Endodermal cell (in vitro differentiated cells): ENCODE results near the gene TCHH. TPM values are rescaled to one million over a fixed set of nuclear protein-coding genes. Genes with fewer than 3 reads are reported as not detected.
"Not testable (repeated sequence)": the region's sequence is repeated elsewhere in the genome, so short reads cannot be mapped to it uniquely, and the experiment has no call there.

Experiments used
- DNase-seq: peaks from one replicate; pipeline ENCODE4 v3.0.0-alpha.2; 2017
- H3K27ac ChIP-seq: 2 replicates; pipeline ENCODE4 v1.5.1; 2013; ENCODE audit warnings: mild to moderate bottlenecking, low read depth, low read length, moderate library complexity
- H3K27me3 ChIP-seq: 2 replicates; pipeline ENCODE4 v1.6.1; 2013; ENCODE audit warnings: mild to moderate bottlenecking, low read length, moderate library complexity; ENCODE audit not compliant: insufficient read depth, control insufficient read depth, poor library complexity, severe bottlenecking
- H3K36me3 ChIP-seq: 2 replicates; pipeline ENCODE4 v1.7.0; 2013; ENCODE audit warnings: mild to moderate bottlenecking, low read length, moderate library complexity; ENCODE audit not compliant: control insufficient read depth, insufficient read depth
- H3K4me1 ChIP-seq: one replicate; pipeline ENCODE4 v1.7.0; 2013; ENCODE audit warnings: low read length; ENCODE audit not compliant: control insufficient read depth, insufficient read depth
- H3K4me3 ChIP-seq: 2 replicates; pipeline ENCODE4 v1.5.1; 2013; ENCODE audit warnings: mild to moderate bottlenecking, low read length, moderate library complexity
- H3K9ac ChIP-seq: 2 replicates; pipeline ENCODE4 v1.6.1; 2013; ENCODE audit warnings: mild to moderate bottlenecking, low read length, moderate library complexity; ENCODE audit not compliant: poor library complexity, severe bottlenecking; ENCODE audit errors: extremely low read depth
- H3K9me3 ChIP-seq: 2 replicates; pipeline ENCODE4 v1.6.1; 2013; ENCODE audit warnings: mild to moderate bottlenecking, low read length, moderate library complexity; ENCODE audit not compliant: control insufficient read depth
- H3K27ac Mint-ChIP-seq: 2 replicates; pipeline ENCODE4 v1.8.0; 2020; ENCODE audit warnings: mixed read lengths
- H3K27me3 Mint-ChIP-seq: 2 replicates; pipeline ENCODE4 v1.8.0; 2021; ENCODE audit warnings: mild to moderate bottlenecking, mixed read lengths; ENCODE audit not compliant: insufficient read depth
- H3K36me3 Mint-ChIP-seq: 2 replicates; pipeline ENCODE4 v1.8.0; 2020; ENCODE audit warnings: low read depth, mixed read lengths
- H3K4me1 Mint-ChIP-seq: 2 replicates; pipeline ENCODE4 v1.8.0; 2020; ENCODE audit warnings: mixed read lengths
- H3K4me3 Mint-ChIP-seq: 2 replicates; pipeline ENCODE4 v1.8.0; 2020; ENCODE audit warnings: mild to moderate bottlenecking, moderate library complexity, mixed read lengths
- H3K9me3 Mint-ChIP-seq: 2 replicates; pipeline ENCODE4 v1.8.0; 2020; ENCODE audit warnings: mild to moderate bottlenecking, mixed read lengths
- WGBS, 2 experiments: methylation state at CpG; one replicate each; pipeline versions ENCODE4 v1.1.5 to v1.1.7; 2013; ENCODE audit warnings: missing lambda C conversion rate in 2 of 2, mixed read lengths in 1 of 2; ENCODE audit not compliant: insufficient coverage in 1 of 2, insufficient read length in 1 of 2; 5-methylcytosine and 5-hydroxymethylcytosine counted together
- total RNA-seq, 2 donors: library from RNA; stranded (reverse); fragmentation: NEBNext Ultra II Directional in 1 of 2; extraction: Animal tissue kit (Norgen Biotek cat#: 25700) in 1 of 2; gene quantifications; 2 replicates in 1 of 2; 3 replicates in 1 of 2; pipeline ENCODE4 v1.2.1, GENCODE V29; 2021
- TF ChIP-seq, protein P1 (sequence below): fragments of 200-600 bp; sonication (generic); conservative IDR thresholded peaks from 2 replicates; pipeline ENCODE4 v1.5.0; 2021; ENCODE audit warnings: antibody characterized with exemption, mild to moderate bottlenecking

Gene TCHH
- total RNA-seq, 2 donors from 2014 or later, result 0.09 TPM

DNA sequence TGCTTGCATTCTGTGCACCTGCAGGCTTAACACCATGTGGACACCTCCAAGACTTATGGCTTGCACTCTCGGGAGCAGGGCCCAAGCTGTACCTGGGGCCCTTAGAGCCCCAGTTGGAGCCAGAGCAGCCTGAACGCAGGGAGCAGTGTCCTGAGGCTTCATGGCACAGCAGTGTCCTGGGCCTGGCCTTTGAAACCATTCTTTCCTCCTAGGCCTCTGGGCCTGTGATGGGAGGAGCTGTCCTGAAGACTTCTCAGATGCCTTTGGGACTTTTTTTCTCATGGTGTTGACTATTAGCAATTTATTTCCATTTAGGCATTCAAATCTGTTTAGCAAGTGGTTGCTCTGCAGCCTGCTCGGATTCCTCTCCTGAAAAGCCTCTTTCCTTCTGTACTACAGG, 32.8 kb upstream of the TCHH start:
- H3K4me1 ChIP-seq, result no peaks in the 10 kb centered on the region
- H3K27ac ChIP-seq, result no peak overlapping the region
- H3K9me3 ChIP-seq, result peaks cover 62% of the 10 kb centered on the region
- Mint-ChIP-seq H3K27me3 (no peaks in the 10 kb centered on the region), H3K4me3 (no peak overlapping the region), H3K27ac (no peak overlapping the region), H3K36me3 (no peaks in the 10 kb centered on the region), H3K4me1 (no peaks in the 10 kb centered on the region), H3K9me3 (peaks cover 72% of the 10 kb centered on the region)
- no peaks in the 10 kb centered on the region for H3K36me3 ChIP-seq
- TF ChIP-seq, protein P1, sequence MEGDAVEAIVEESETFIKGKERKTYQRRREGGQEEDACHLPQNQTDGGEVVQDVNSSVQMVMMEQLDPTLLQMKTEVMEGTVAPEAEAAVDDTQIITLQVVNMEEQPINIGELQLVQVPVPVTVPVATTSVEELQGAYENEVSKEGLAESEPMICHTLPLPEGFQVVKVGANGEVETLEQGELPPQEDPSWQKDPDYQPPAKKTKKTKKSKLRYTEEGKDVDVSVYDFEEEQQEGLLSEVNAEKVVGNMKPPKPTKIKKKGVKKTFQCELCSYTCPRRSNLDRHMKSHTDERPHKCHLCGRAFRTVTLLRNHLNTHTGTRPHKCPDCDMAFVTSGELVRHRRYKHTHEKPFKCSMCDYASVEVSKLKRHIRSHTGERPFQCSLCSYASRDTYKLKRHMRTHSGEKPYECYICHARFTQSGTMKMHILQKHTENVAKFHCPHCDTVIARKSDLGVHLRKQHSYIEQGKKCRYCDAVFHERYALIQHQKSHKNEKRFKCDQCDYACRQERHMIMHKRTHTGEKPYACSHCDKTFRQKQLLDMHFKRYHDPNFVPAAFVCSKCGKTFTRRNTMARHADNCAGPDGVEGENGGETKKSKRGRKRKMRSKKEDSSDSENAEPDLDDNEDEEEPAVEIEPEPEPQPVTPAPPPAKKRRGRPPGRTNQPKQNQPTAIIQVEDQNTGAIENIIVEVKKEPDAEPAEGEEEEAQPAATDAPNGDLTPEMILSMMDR, result no peak
- WGBS, 2 experiments, result 40 to 47% methylated on average over 2 to 3 of the region's 3 CpGs
- no peak overlapping the region for H3K9ac ChIP-seq
- H3K4me3 ChIP-seq, result no peak overlapping the region
- no peaks in the 10 kb centered on the region for H3K27me3 ChIP-seq
- no peak for DNase-seq

DNA sequence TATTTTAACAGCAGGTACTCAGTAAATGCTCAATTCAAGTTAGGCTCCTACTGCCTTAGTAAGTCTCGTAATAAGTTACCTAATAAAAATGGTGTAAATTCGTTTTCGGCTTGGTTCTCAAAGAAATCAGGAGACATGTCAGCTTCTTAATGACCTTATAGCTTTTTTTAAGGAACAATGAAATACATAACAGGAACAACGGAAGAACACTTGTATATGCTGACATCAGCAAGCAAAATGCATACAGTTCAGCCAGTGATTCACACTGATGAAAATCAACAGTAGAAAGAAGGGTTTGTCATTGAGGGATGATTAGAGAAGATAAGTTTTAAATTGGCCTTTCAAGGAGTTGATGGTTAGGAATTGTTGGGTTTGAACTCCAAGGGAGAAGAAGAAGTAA, 30.5 kb upstream of the TCHH start:
- no peaks in the 10 kb centered on the region for H3K27me3 ChIP-seq
- no peaks in the 10 kb centered on the region for H3K36me3 Mint-ChIP-seq
- no peak overlapping the region for H3K27ac Mint-ChIP-seq
- H3K4me3 ChIP-seq, result no peak overlapping the region
- peaks cover 57% of the 10 kb centered on the region for H3K9me3 Mint-ChIP-seq
- no peak overlapping the region for H3K27ac ChIP-seq
- TF ChIP-seq, protein P1, result no peak
- H3K4me1 ChIP-seq, result no peaks in the 10 kb centered on the region
- peaks cover 46% of the 10 kb centered on the region for H3K9me3 ChIP-seq
- H3K4me1 Mint-ChIP-seq, result no peaks in the 10 kb centered on the region
- H3K36me3 ChIP-seq, result no peaks in the 10 kb centered on the region
- whole genome bisulfite sequencing, 2 experiments, result 74 to 78% methylated on average over 4 of the region's 4 CpGs
- H3K27me3 Mint-ChIP-seq, result no peaks in the 10 kb centered on the region
- H3K9ac ChIP-seq, result no peak overlapping the region
- DNase-seq, result no peak
- H3K4me3 Mint-ChIP-seq, result no peak overlapping the region

DNA sequence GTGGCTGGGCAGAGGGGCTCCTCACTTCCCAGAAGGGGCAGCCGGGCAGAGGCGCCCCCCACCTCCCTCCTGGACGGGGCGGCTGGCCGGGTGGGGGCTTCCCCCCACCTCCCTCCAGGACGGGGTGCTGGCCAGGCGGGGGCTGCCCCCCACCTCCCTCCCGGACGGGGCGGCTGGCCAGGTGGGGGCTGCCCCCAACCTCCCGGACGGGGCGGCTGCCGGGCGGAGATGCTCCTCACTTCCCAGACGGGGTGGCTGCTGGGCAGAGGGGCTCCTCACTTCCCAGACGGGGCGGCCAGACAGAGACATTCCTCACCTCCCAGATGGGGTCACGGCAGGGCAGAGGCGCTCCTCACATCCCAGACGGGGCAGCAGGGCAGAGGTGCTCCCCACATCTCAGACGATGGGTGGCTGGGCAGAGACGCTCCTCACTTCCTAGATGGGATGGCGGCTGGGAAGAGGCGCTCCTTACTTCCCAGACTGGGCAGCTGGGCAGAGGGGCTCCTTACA, 29.5 kb upstream of the TCHH start:
- not testable (repeated sequence) for H3K4me3 Mint-ChIP-seq, H3K4me3 ChIP-seq, H3K36me3 Mint-ChIP-seq, H3K4me1 Mint-ChIP-seq, H3K27me3 Mint-ChIP-seq, H3K9ac ChIP-seq, H3K4me1 ChIP-seq, DNase-seq, H3K36me3 ChIP-seq, H3K27ac Mint-ChIP-seq, H3K27me3 ChIP-seq, H3K27ac ChIP-seq
- peaks cover 49% of the 10 kb centered on the region for H3K9me3 Mint-ChIP-seq
- WGBS, 2 experiments, result 81 to 88% methylated on average over 4 to 25 of the region's 25 CpGs
- peaks cover 41% of the 10 kb centered on the region for H3K9me3 ChIP-seq
